B cell (primary cell): ENCODE measurements around the gene TEDC1.

Source experiments
- CTCF ChIP-seq: fragments of 200-600 bp; IDR thresholded peaks from one replicate; pipeline ENCODE4 v1.8.0; 2022; ENCODE audit warnings: antibody characterized with exemption, mild to moderate bottlenecking
- EZH2 ChIP-seq: IDR thresholded peaks from 2 replicates; pipeline ENCODE4 v1.6.1; 2012; ENCODE audit warnings: borderline replicate concordance, low read depth, mild to moderate bottlenecking, moderate library complexity, low read length; ENCODE audit not compliant: insufficient read depth, poor library complexity, severe bottlenecking

GRCh38 chr14:105492031-105492970 lies 1.3 kb downstream of the TEDC1 start:
- TF ChIP-seq CTCF (no peak), EZH2 (no peak)
